AG20443 (cell line): ENCODE data around the gene TMED5.
A peak's percentile ranks its signal among the peaks of the same experiment; 100 is the strongest.
"Not testable (repeated sequence)": the region's sequence is repeated elsewhere in the genome, so short reads cannot be mapped to it uniquely, and the experiment has no call there.

Experiments used
- DNase-seq: peaks from one replicate; pipeline ENCODE4 v3.0.0; 2012; ENCODE audit warnings: low spot score, mixed read lengths

The TMED5 gene

DNA sequence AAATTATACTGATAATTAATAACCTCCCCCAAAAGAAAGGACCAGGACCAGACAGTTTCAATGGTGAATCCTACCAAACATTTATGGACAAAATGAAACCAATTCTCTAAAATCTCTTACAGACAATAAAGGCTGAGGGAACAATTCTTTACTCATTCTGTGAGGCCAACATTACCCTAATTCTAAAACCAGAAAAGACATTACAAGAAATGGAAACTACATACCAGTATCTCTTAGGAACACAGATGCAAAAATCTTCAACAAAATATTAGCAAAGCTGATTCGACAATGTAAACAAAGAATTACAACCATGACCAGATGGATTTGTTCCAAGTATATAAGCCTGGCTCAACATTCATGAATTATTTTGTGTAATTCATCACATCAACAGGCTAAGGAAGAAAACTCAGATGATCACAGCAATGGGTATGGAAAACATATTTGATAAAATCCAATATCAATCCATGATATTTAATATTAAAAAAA lies 8.6 kb downstream of the TMED5 start:
- no peak for DNase-seq

DNA sequence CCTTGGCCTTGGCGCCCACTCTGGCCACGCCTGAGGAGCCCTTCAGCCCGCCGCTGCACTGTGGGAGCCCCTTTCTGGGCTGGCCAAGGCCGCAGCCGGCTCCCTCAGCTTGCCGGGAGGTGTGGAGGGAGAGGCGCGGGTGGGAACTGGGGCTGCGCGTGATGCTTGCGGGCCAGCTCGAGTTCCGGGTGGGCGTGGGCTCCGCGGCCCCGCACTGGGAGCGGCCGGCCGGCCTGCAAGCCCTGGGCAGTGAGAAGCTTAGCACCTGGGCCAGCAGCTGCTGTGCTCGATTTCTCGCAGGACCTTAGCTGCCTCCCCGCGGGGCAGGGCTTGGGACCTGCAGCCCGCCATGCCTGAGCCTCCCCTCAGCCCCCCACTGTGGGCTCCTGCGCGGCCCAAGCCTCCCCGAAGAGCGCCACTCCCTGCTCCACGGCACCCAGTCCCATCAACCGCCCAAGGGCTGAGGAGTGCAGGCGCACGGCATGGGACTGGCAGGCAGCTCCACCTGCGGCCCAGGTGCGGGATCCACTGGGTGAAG lies 10.0 kb downstream of the TMED5 start:
- not testable (repeated sequence) for DNase-seq

DNA sequence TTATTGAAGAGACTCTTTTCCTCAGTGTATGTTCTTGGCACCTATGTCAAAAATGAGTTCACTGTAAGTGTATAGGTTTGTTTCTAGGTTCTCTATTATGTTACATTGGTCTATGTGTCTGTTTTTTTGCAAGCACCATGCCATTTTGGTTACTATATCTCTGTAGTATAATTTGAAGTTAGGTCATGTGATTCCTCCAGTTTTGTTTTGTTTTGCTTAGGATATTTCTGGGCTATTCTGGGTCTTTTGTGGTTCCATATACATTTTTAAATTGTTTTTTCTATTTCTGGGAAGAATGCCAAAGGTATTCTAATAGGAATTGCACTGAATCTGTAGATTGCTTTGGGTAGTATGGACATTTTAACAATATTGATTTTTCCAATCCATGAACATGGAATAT lies 13.2 kb downstream of the TMED5 start:
- no peak for DNase-seq

DNA sequence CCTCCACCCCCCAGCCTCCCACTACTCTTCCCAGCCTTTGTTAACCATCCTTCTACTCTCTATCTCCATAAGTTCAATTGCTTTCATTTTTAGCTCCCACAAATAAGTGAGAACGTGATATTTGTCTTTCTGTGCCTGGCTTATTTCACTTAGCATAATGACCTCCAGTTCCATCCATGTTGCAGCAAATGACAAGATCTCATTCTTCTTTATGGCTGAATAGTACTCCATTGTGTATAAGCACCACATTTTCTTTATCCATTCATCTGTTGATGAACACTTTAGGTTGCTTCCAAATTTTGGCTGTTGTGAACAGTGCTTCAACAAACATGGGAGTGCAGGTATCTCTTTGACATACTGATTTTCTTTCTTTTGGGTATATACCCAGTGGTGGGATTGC lies 14.3 kb downstream of the TMED5 start:
- DNase-seq: not testable (repeated sequence)

DNA sequence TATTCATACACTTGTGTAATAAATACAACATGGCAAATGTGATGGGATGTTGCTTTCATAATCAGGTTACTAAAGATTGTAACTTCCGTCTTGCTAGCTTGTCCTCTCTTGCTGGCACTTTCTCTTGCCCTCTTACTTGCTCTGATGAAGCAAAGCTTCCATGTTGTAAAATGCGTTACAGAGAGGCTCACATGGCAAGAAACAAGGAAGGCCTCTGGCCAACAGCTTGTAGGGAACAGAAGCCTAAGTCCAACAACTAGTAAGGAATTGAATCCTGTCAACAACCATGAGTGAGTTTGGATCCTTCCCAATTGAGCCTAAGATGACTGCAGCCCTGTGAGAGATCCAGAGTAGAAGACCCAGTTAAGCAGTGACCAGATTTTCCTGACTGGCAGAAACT lies 15.4 kb downstream of the TMED5 start:
- no peak for DNase-seq

DNA sequence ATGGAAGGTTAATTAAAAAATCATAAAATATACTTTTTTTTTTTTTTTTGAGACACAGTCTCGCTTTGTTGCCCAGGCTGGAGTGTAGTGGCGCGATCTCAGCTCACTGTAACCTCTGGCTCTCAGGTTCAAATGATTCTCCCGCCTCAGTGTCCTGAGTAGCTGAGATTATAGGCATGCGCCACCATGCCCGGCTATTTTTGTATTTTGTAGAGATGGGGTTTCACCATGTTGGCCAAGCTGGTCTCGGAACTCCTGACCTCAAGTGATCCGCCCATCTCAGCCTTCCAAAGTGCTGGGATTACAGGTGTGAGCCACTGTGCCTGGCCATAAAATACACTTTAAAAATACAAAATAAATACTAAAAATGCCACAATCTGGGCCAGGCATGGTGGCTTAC lies 16.9 kb downstream of the TMED5 start:
- not testable (repeated sequence) for DNase-seq

DNA sequence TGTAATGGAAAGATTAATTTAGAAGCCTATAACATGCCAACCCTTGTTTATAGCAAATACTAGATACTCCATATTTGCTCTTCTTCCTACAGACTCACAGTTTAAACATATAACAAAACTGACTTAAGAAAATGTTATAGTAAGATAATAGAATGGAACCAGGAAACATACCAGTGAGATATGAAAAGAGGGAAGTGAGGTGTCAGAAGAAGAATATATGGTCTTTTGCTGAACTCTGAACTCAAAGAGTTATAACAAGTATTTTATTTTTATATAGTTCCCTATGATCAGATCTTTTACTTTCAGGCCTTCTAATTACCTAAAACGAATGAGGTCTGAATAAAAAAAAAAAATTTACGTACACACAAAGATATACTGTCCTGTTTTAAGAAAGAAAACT lies 20.9 kb downstream of the TMED5 start:
- DNase-seq: no peak

DNA sequence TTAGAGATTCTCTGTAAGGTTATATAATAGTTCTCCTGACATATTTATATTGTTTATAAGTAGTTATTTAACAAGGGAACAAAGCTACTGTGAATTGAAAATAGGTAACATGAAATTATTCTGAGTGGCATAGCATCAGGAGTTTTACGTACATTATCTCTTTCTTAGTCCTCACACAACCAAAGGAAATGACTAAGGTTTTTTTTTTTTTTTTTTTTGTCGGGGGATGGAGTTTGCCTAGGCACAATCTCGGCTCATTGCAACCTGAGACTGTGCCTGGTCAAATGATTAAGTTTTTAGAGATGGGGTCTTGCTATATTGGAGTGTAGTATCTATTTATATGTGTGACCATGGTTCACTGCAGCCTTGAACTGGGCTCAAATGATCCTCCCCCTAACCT lies 24.9 kb downstream of the TMED5 start:
- no peak for DNase-seq

DNA sequence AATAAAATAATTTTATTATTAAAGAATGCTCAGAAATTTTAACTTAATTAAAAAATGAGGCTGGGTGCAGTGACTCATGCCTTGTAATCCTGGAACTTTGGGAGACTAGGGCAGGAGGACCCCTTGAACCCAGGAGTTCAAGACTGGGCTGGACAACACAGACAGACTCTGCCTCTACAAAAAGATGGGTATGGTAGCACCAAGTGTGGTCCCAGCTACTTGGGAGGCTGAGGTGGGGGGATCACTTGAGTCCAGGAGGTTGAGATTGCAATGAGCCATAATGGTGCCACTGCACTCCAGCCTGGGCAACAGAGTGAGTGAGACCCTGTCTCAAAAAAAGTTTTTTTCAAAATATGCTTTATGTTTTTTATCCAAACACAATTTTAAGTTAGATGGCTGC lies 25.3 kb downstream of the TMED5 start:
- no peak for DNase-seq

DNA sequence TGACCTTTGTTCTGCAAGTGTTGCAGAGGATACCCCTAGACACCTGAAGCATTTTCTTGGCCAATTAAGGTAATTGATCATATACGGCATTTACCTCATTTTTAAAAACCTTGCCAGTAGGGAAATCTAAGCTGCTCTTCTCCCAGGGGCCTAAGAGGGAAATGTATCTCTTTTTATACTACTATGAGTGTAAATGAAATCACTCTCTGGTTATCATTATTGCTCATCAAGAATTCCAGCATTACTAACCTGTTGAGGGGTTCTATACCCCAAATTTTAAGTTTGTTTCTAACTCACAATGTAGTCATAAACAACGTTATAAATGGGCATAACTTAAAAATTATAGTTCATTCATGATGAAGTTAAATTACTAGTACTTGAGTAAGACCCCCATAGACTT lies 27.4 kb downstream of the TMED5 start:
- no peak for DNase-seq

DNA sequence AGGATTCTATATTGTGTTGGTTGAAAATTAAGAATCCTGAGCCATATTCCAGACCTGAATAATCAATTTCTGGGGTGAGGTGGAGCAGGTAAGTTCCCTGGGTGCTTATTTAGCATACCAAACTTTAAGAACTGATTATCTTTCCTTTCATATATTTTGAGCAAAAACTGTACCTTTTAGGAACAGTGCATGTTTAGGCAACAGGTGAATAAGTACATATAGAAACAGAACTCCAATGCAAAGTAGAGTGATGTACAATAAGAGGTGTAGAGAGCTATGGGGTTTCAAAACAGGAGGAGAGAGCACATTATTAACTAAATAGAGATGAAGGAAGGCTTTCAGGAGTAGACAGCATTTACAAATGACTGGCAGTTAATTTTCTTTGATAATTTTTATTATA lies 28.7 kb downstream of the TMED5 start:
- no peak for DNase-seq

DNA sequence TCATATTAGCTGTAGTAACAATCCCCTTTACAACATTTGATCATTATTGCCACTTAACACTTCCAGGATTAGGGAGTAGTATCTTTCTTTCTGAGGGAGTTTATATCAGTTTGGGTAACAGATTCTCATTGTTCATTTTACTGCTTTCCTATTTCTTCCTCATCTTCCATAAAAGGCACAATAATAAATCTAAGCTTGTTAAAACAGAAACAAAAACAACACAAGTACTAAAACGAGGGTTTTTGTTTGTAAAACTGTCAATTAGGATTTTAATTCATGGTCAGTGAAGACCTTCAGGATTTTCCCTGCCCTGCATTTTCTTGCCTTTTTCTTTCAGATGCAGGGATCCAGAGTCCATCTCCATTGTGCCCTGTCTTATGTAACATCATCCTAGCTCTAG lies 29.5 kb downstream of the TMED5 start:
- DNase-seq: no peak

DNA sequence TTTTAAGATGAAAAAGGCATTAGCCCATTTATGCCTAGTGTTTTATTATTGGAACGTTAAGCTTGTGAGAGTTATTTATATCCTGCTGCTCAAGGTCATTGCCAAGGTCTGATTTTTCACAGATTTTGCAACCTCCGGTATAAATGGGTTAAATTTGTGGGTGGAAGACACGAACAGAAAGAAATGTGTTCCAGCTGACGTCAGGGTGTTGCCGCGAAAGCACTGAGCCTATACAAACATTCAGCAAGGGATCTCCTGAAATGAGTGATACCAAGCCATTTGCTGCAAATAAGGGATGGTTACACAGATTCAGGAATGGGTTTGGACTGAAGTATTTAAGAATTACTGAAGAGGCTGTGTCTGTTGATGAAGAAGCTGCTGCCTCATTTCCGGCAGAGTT lies 32.2 kb downstream of the TMED5 start:
- peak; percentile 12 for DNase-seq

DNA sequence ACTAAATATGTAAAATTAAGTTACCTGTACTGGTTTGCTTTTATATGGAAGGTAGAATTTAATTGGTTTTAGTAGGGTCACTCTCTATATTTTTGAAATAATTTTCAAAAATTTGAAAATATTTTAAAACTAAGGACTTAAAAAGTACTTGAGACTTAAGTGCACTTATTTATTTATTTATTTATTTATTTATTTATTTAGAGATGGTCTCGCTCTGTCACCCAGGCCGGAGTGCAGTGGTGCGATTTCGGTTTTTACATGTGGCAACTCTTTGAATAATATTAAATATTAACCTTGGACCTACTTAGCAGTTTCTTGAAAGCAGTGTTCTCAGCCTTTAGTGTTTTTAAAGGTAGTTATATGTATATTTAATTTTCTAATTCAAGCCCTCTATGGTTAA lies 36.4 kb downstream of the TMED5 start:
- no peak for DNase-seq

DNA sequence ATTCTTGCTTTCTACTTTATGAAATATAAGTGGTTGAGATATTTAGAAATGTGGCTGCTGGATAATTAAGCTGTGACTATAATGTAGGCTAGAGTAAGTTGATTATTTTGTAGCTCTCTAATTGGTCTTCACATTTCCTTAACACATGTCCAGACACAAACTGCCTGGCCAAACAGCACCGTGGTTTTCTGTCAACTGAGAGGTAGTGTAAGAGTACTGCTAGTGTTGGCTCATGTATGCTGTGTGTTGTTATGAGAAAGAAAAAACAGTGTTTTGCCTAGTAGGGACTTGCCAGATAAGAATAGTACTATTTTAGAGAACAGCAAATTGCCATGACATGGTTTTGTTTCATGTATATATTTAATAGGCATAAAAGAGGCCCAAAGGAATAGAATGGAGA lies 37.1 kb downstream of the TMED5 start:
- DNase-seq: peak; percentile 8

DNA sequence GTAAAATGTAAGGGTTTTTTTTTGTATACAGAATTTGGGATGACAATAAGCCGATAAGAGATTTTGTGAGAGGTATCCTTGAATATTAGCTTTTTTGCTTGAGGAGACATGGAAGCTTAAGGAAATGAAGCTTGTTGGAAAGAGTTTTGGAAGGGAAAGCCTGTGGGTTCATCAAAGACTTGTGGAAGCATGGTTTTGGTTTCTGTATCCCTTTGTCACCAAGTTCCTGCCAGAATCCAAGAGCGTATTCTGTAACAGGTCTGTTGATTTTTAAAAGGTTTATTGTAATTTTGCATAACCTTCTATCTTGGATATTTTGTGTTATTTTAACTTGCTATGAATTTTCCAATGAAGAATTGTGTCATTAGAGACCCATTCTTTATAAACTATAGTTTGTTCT lies 38.1 kb downstream of the TMED5 start:
- no peak for DNase-seq

DNA sequence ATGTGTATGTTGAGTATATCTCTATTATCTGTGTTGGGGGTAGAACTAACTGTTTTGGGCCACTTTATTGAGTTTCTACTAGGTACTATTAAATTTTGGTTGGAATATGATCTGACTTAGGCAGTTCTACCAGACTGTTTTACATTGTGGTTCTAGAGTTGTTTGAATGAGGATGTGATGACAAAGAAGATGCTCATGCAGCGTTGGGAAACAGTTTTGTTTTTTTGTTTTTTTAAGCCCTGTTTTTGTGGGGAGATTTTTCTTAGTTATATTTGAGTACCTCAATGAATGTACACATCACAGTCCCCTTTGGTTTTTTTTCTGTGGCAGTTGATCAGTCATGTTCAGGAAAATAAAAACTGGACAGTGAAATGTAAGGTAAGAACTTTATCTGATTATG lies 40.1 kb downstream of the TMED5 start:
- no peak for DNase-seq

DNA sequence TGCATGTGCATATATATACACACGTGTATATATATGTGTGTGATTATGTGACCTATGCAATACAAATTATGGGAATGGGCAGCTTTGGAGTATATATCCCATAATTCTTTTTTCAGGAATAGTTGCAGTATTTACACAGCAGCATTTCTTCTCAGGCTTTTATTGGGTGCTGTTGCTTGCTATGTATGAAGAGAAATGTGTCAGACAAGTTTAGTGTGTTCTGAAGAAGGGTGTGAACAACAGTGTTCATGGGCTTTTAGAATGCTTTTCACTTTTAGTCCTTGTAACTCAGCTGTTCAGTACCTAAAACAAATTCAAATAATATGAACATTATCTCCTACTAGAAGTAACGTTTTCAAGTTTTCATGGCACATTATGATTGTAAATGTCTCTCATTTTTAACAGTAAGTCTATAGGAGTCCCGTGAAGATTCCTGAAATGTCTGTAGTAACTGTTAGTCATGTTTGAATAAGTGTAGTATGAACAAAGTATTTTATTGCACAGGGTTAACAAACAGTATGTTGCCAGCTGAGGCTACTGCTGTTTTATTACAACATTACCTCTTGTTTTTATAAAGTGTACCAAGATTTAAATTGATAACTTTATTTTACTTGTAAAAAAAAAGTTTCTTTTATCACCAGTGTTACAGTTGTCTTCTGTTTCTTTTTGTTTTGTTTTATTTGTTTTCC lies 42.5 kb downstream of the TMED5 start:
- DNase-seq: no peak

DNA sequence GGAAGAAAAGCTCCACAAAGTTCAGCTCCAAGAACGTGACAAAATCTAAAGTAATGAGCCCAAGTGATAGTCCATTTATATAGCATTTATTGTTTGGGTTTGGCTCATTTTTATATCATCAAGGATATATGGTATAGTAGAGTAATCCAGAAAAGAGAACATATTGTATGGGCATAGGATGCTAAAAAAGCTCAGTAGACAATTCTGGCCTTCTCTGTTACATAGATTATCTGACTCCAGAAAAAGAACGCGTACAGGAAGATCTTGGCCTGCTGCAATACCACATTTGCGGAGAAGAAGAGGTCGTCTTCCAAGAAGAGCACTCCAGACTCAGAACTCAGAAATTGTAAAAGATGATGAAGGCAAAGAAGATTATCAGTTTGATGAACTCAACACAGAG lies 43.8 kb downstream of the TMED5 start:
- no peak for DNase-seq

DNA sequence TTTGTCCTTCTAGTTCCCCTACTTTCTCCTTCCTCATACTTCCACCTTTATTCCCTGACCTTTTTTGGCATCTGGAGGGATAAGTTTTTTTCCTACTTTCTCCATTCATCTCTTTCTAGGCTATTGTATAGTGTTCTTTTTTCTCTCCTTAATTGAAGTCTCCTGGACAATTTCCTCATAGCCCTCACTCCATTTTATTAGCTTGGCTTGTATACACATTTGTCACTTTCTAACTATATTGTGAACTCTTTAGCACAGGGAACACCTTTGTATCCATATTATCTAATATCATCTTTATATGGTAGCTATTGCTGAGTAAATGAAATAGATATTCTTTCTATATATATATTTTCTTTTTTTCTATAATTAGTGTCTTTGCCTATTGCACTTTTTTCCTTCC lies 47.6 kb downstream of the TMED5 start:
- DNase-seq: no peak

DNA sequence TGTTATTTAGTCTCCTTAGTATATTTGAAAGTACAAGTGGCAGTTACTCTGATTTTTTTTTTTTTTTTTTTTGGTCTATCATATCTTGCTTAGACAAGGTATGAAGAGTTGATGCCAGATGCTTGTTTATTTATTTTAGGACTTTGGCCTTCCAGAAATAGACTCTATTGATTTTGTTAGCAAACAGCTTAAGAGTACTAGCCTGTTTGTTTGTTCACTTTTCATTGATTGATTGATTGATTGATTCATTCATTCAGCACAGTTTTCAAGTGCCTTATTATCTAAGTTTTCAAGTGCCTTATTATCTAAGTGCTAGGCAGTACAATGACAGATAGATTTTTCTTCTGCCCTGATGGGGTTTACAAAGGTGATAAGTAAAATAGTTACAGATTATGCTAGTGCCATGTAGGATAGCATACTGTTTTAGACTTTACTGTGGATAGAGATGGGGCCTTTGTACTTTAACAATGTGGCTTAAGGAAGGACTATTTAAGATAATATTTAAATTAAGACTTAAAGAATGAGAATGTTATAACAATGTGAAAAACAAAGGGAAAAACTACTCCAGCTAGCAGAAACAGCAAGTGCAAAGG lies 50.6 kb downstream of the TMED5 start:
- DNase-seq: no peak

DNA sequence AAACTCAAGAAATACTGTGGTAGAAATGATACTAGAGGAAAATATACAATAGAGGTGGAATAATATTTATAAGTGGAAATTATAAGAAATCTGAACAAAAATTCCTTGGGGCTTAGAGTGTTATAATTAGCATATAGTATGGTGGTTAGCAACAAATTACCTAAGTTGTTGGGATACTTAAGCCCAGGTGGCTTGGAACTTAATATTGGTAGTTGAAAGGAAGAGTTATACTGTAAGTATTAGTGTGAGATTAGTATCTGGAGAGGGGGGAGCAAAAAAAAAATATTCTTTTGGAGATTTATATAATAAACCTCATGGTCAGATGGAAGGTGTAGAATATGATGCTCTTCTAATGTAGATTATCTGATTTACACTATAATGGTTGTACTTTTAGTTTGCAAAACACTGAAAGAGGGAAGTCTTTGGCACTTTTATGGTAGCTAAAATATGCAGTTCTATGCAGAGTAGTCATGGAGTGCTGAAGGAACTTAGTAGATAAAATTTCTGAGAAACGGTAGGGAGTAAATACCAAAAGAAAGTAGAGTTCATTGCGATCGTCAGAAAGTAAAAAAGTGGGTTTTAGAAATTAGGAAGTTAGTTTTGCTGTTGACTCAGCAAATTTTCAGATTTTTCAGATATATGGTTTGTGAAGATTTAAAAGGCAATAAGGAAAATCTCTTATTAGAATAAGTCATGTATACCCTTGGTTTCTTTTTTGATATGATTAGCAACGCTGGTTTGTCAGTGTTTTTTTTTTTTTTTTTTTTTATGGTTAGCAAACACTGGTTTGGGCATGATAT lies 55.5 kb downstream of the TMED5 start:
- DNase-seq: no peak

DNA sequence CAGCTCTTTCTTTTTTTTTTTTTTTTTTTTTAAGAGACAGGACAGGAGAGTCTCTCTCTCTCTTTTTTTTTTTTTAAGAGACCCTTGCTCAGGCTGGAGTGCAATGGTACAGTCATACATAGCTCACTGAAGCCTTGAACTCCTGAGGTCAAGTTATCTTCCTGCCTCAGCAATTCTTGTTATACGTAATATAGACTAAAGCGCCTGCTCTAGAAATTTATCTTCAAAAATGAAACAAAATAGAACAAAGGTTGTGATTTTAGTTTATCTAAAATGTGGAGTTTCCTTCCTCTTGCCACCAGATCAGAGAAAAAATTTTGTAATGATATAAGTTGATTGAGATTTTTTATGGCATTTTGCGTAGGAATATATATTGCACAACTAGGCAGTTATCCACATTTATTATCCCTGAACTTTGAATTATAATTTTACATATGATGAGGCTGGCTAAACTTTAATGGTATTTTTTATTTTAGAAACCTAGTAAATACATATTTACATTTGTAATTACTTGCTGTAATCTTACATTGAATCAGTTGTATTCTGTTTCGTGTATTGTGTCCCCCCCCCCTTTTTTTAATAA lies 56.9 kb downstream of the TMED5 start:
- DNase-seq: no peak
